Eye (tissue), 1 donor: Measurements from ENCODE around the gene CNN3.
"Not testable (repeated sequence)": the region's sequence is repeated elsewhere in the genome, so short reads cannot be mapped to it uniquely, and the experiment has no call there.

Experiments
- DNase-seq: peaks from one replicate; pipeline ENCODE4 v3.0.0-alpha.2; 2015

The CNN3 gene

GRCh38 chr1:94949681-94950661 lies 23.1 kb upstream of the CNN3 start:
- DNase-seq = no peak

- no peak for DNase-seq
Observed at GRCh38 chr1:94947437-94947836, 20.5 kb upstream of the CNN3 start.

GRCh38 chr1:94946886-94947285 lies 20.0 kb upstream of the CNN3 start:
- no peak for DNase-seq

GRCh38 chr1:94942171-94943128 lies 15.5 kb upstream of the CNN3 start:
- DNase-seq = no peak

- DNase-seq = not testable (repeated sequence)
Observed at GRCh38 chr1:94941480-94941879, 14.6 kb upstream of the CNN3 start.

- no peak for DNase-seq
Observed at GRCh38 chr1:94940738-94941137, 13.8 kb upstream of the CNN3 start.

GRCh38 chr1:94937820-94938219 lies 10.9 kb upstream of the CNN3 start:
- no peak for DNase-seq

- DNase-seq = no peak
Observed at GRCh38 chr1:94936861-94937620, 10.1 kb upstream of the CNN3 start.

- DNase-seq = no peak
Observed at GRCh38 chr1:94935476-94935875, 8.6 kb upstream of the CNN3 start.

- no peak for DNase-seq
Observed at GRCh38 chr1:94935034-94935433, 8.1 kb upstream of the CNN3 start.

GRCh38 chr1:94934551-94934950 lies 7.6 kb upstream of the CNN3 start:
- DNase-seq = no peak

- DNase-seq = no peak
Observed at GRCh38 chr1:94931254-94931841, 4.4 kb upstream of the CNN3 start.

GRCh38 chr1:94929351-94930217 lies 2.7 kb upstream of the CNN3 start:
- DNase-seq = no peak

- no peak for DNase-seq
Observed at GRCh38 chr1:94928293-94928939, 1.5 kb upstream of the CNN3 start.

GRCh38 chr1:94927405-94928175 lies 680 bp upstream of the CNN3 start:
- peak; percentile 88 for DNase-seq

- peak; percentile 88 for DNase-seq
Observed at GRCh38 chr1:94926126-94926914, 590 bp downstream of the CNN3 start.

GRCh38 chr1:94925561-94926125 lies 1.3 kb downstream of the CNN3 start:
- peak; percentile 98 for DNase-seq

- DNase-seq = no peak
Observed at GRCh38 chr1:94925004-94925403, 1.9 kb downstream of the CNN3 start.
